Astrocyte (in vitro differentiated cells and primary cell): ENCODE data around the gene GEMIN2. TPM values are rescaled to one million over a fixed set of nuclear protein-coding genes. Genes with fewer than 3 reads are reported as not detected.

ENCODE experiments used
- DNase-seq: peaks from one replicate; pipeline ENCODE4 v3.0.0-alpha.2; 2010; ENCODE audit warnings: low read depth
- FAIRE-seq: peaks from 2 replicates; lab custom pipeline; 2011; peaks lifted over from hg19 to GRCh38; lab: Jason Lieb, UNC
- H2AFZ ChIP-seq: 2 replicates; pipeline ENCODE4 v1.6.0; 2012; ENCODE audit warnings: low read depth, low read length, inconsistent platforms
- H3K27ac ChIP-seq: 2 replicates; pipeline ENCODE4 v1.5.1; 2011; ENCODE audit warnings: low read depth, low read length, inconsistent platforms
- H3K27me3 ChIP-seq: 2 replicates; pipeline ENCODE4 v1.6.0; 2011; ENCODE audit warnings: low read length, inconsistent platforms; ENCODE audit not compliant: insufficient read depth
- H3K36me3 ChIP-seq: 2 replicates; pipeline ENCODE4 v1.5.1; 2011; ENCODE audit warnings: low read length, inconsistent platforms; ENCODE audit not compliant: insufficient read depth
- H3K4me1 ChIP-seq: 2 replicates; pipeline ENCODE4 v1.5.1; 2011; ENCODE audit warnings: low read length, inconsistent platforms; ENCODE audit not compliant: insufficient read depth
- H3K4me2 ChIP-seq: 2 replicates; pipeline ENCODE4 v1.6.0; 2012; ENCODE audit warnings: low read length, inconsistent platforms
- H3K4me3 ChIP-seq: 2 replicates; pipeline ENCODE4 v1.5.1; 2011; ENCODE audit warnings: low read depth, mild to moderate bottlenecking, low read length, inconsistent platforms; ENCODE audit not compliant: insufficient read depth
- H3K79me2 ChIP-seq: 2 replicates; pipeline ENCODE4 v1.6.0; 2012; ENCODE audit warnings: mild to moderate bottlenecking, low read length, inconsistent platforms; ENCODE audit not compliant: insufficient read depth
- H3K9ac ChIP-seq: 2 replicates; pipeline ENCODE4 v1.6.0; 2012; ENCODE audit warnings: mild to moderate bottlenecking, low read length, inconsistent platforms
- H3K9me3 ChIP-seq: 2 replicates; pipeline ENCODE4 v1.5.1; 2012; ENCODE audit warnings: low read depth, mild to moderate bottlenecking, low read length, inconsistent platforms; ENCODE audit not compliant: insufficient read depth
- H4K20me1 ChIP-seq: 2 replicates; pipeline ENCODE4 v1.6.0; 2012; ENCODE audit warnings: low read length, inconsistent platforms; ENCODE audit not compliant: insufficient read depth
- H3K27ac Mint-ChIP-seq: one replicate; pipeline ENCODE4 v1.8.0; 2021; ENCODE audit warnings: mild to moderate bottlenecking, mixed read lengths; ENCODE audit not compliant: unreplicated experiment
- H3K27me3 Mint-ChIP-seq: one replicate; pipeline ENCODE4 v1.8.0; 2021; ENCODE audit warnings: low read depth, mixed read lengths; ENCODE audit not compliant: unreplicated experiment
- H3K36me3 Mint-ChIP-seq: one replicate; pipeline ENCODE4 v1.8.0; 2021; ENCODE audit warnings: low read depth, mixed read lengths; ENCODE audit not compliant: unreplicated experiment
- H3K4me1 Mint-ChIP-seq: one replicate; pipeline ENCODE4 v1.8.0; 2021; ENCODE audit warnings: low read depth, mixed read lengths; ENCODE audit not compliant: unreplicated experiment
- H3K4me3 Mint-ChIP-seq: one replicate; pipeline ENCODE4 v1.8.0; 2021; ENCODE audit warnings: mild to moderate bottlenecking, moderate library complexity, mixed read lengths; ENCODE audit not compliant: unreplicated experiment
- H3K9me3 Mint-ChIP-seq: one replicate; pipeline ENCODE4 v1.8.0; 2021; ENCODE audit warnings: mild to moderate bottlenecking, mixed read lengths; ENCODE audit not compliant: unreplicated experiment
- total RNA-seq: library from RNA; stranded (reverse); gene quantifications from 2 replicates; pipeline ENCODE4 v1.2.1, GENCODE V29; 2021
- TF ChIP-seq, protein P1 (sequence below): IDR thresholded peaks from 2 replicates; pipeline ENCODE4 v1.5.1; 2011; ENCODE audit warnings: low read depth, mild to moderate bottlenecking, inconsistent platforms, low read length, moderate library complexity; ENCODE audit not compliant: insufficient read depth

Gene GEMIN2
- total RNA-seq, 1 donor from 2014 or later = 12.4 TPM

DNA sequence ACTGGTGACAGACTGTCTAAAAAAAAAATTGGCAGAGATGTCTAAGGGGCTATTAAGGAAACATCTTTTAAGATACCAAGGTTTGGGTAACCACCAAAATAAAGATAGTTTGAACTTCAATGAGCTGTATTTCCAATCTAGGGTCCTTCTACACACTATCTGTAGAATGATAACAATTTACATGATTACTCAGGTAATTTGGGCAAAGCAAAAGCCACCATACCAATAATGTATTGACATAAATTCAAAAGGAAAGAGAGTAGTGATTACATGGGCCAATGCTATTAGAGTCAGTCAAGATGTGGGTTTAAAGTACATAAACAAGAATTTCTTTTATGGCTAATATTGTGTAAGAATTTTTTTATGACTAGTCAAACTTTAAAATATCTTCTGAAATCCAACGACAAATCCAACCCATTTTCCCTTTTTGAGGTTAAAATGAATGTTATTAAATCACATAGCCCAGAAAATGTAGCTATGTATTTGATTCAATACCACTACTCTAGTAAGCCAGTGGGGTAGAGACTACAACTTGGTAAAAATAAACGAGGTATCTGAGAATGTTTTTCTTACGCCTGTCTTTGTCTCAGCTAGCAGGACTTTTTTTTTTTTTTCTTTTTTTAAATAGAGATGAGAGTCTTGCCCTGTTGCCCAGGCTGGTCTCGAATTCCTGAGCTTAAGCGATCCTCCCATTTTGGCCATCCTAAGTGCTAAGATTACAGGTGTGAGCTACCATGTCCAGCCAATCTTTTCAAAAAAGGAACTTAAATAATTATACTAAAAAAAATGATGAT lies 71.3 kb downstream of the GEMIN2 start:
- TF ChIP-seq, protein P1, sequence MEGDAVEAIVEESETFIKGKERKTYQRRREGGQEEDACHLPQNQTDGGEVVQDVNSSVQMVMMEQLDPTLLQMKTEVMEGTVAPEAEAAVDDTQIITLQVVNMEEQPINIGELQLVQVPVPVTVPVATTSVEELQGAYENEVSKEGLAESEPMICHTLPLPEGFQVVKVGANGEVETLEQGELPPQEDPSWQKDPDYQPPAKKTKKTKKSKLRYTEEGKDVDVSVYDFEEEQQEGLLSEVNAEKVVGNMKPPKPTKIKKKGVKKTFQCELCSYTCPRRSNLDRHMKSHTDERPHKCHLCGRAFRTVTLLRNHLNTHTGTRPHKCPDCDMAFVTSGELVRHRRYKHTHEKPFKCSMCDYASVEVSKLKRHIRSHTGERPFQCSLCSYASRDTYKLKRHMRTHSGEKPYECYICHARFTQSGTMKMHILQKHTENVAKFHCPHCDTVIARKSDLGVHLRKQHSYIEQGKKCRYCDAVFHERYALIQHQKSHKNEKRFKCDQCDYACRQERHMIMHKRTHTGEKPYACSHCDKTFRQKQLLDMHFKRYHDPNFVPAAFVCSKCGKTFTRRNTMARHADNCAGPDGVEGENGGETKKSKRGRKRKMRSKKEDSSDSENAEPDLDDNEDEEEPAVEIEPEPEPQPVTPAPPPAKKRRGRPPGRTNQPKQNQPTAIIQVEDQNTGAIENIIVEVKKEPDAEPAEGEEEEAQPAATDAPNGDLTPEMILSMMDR = no peak
- peaks cover 8% of the 10 kb centered on the region for H3K4me1 Mint-ChIP-seq
- Histone ChIP-seq H3K4me2 (no peak overlapping the region), H3K79me2 (peaks cover 19% of the 10 kb centered on the region), H3K4me3 (no peak overlapping the region), H2AFZ (no peak overlapping the region), H3K27me3 (no peaks in the 10 kb centered on the region), H3K9ac (no peak overlapping the region), H4K20me1 (peaks cover 32% of the 10 kb centered on the region), H3K36me3 (peaks cover 45% of the 10 kb centered on the region), H3K27ac (no peak overlapping the region), H3K4me1 (peaks cover 2% of the 10 kb centered on the region), H3K9me3 (no peaks in the 10 kb centered on the region)
- H3K27me3 Mint-ChIP-seq = no peaks in the 10 kb centered on the region
- peaks cover 12% of the 10 kb centered on the region for H3K36me3 Mint-ChIP-seq
- no peak overlapping the region for H3K4me3 Mint-ChIP-seq
- H3K9me3 Mint-ChIP-seq = no peaks in the 10 kb centered on the region
- no peak overlapping the region for H3K27ac Mint-ChIP-seq
- FAIRE-seq (no peak), DNase-seq (no peak)

Other genes starting within 250 kb of the GEMIN2 start
- gene SEC23A, start 11.1 kb upstream of the GEMIN2 start, total RNA-seq = 229 and 235 TPM in 2 replicates
- 28.9 and 35.2 TPM in 2 replicates for gene TRAPPC6B, start 56.0 kb downstream of the GEMIN2 start, total RNA-seq
- 67.3 and 78.1 TPM in 2 replicates for gene PNN, start 60.9 kb downstream of the GEMIN2 start, total RNA-seq
- gene MIA2, start 119.6 kb downstream of the GEMIN2 start, total RNA-seq = 18.2 and 20.7 TPM in 2 replicates